HG03342 (cell line): ENCODE data around the gene GOLGA6A.
"Not testable (repeated sequence)": the region's sequence is repeated elsewhere in the genome, so short reads cannot be mapped to it uniquely, and the experiment has no call there.

ENCODE experiments used
- ATAC-seq: cut with Tn5 transposase; IDR thresholded peaks from one replicate; pipeline ENCODE4 v1.9.1; 2021; ENCODE audit warnings: mild to moderate bottlenecking, moderate library complexity; ENCODE audit not compliant: unreplicated experiment

GOLGA6A gene

DNA sequence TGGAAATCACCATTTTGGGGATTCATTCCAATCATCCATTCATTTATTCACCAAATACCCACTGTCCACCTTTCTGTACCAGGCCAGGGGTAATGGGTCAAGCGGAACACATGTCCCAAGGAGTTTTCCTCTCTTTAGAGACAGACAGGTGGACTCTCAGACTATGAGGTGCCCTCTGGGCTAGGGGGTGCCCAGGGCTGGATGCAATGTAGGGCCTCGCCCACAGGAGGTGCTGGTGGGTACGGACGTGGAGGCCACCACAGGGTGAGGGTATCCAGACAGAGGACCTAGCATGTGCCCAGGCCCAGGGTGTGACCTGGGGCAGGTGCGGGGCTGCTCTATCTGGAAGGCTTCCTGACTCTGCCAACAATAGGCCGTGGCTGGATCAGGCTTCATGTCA is 26.3 kb upstream of the GOLGA6A start:
- ATAC-seq = not testable (repeated sequence)

- ATAC-seq = no peak
Observed at GRCh38 chr15:74108111-74108510, 25.8 kb upstream of the GOLGA6A start.

DNA sequence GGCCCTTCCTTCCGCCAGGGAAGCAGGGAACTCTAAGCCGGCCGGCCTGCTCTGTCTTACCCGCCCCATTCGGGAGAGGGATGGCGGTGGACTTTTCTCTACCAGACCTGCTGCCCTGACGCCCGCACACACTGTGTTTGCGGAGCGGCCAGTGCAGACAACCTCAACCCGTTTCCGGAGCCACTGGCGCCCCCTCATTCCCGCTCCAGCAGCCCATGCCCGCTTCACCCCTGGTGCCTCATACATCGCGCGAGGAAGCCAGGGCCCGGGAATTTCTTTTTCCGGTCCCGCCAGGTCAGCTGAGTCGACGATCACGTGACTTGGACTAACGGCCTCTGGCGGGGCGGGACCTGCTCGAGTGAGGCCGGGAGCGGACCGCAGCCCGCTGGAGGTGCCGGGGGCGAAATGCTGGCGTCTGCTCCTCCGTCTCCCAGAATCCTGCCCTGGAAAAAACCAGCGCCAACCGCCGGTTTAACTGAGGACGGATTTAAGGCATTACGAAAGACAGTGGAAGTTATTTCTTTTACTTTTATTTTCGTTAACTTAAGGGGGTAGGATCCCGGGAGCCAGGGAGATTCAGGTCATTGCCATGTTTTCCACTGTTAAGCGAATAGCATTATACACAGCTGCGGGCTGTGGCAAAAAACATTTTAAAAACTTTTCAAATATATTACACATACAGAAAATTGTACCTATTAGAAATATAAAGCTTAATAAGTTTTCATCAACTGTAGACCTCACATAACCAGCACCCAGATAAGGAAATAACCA is 17.8 kb upstream of the GOLGA6A start:
- peak; percentile 89 for ATAC-seq

- not testable (repeated sequence) for ATAC-seq
Observed at GRCh38 chr15:74096753-74097474, 14.6 kb upstream of the GOLGA6A start.

GRCh38 chr15:74095610-74096009 is 13.3 kb upstream of the GOLGA6A start:
- not testable (repeated sequence) for ATAC-seq

GRCh38 chr15:74094567-74094966 is 12.2 kb upstream of the GOLGA6A start:
- not testable (repeated sequence) for ATAC-seq

GRCh38 chr15:74075781-74076180 is 6.6 kb downstream of the GOLGA6A start:
- not testable (repeated sequence) for ATAC-seq

DNA sequence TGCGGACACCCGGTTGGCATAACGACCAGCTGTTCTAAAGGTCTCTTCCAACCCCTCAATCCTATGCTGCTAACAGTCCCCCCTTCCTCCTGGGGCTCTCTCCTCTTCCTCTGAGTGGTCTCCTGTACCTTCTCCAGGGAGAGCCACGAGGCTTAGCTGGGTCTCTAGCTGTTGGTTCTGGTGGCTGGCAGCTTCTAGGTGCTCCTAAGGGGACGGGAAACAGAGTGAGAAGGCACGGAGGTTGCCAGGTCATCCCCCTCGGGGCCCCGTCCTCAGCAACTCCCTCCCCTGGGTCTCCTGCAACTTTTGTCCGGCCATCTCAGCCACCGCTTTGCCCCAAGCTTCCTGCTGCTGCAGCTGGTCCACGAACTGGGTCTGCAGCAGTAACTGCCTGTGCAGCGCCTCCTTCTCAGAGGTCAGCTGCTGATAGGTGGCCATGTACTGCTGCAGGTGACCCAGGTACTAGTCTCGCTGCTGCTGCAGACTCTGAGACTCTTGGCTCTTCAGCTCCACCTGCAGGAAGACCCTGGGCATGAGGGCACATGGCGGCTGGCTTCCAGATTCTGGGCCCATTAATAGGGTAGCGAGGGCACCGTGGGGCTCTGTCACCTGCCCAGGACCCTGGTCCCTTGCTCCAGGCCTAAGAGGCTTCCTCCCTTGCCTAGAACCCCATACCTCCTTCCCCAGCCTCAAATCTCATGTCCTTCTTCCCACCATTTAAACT is 9.6 kb downstream of the GOLGA6A start:
- ATAC-seq = not testable (repeated sequence)

GRCh38 chr15:74072132-74072531 is 10.2 kb downstream of the GOLGA6A start:
- not testable (repeated sequence) for ATAC-seq

- ATAC-seq = not testable (repeated sequence)
Observed at GRCh38 chr15:74071645-74072044, 10.7 kb downstream of the GOLGA6A start.

DNA sequence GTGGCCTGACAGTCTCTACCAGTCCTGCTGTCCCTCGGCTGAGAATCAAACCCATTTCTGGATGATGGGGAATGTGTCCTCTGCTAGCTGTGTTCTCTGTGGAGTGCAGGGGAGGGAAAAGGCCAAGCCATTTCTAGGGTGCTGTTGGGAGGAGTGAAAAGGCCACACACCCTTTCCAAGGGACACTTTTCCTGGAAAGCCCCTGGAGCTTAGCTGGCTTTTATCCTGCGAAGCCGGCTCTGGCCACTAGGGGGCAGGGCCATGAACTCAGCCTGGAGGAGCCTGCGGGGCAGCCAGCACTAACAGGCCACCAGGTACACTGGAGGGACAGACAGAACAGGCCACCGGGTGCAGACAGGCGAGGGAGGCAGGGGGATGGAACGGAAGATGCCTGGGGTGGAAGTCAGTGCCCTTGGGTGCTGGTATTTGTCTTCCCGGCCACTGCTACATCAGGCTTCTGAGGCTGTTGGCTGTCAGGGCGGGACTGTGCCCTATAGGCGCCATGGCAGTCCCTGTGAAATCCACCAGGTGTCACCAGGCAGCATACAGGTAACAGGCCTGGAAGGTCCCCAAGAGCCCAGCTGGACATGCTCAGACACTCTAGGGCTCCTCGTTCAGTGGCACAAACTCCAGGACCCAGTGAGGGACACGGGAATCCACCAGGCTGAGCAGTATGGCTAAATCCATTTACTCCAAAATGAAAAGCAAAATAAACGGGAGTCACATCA is 16.5 kb downstream of the GOLGA6A start:
- not testable (repeated sequence) for ATAC-seq

DNA sequence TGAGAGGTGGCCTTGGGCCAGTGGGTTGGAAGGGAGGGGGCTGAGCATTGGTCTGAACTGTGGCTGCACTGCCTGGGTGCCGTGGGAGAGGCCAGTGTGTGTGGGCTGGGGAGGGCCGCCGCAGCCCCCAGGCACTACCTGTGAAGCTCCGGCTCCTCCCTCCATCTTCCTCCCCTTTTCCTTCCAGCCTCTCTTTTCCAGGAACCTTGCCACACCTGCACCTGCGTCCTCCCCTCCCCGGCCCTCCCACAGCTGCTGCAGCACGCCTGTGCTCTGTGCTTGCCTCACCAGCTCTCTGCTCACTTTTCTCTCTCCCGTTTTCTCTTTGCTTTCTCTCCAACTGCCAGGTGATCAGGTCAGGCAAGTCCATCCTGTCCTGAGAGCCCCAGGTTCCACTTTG is 17.5 kb downstream of the GOLGA6A start:
- not testable (repeated sequence) for ATAC-seq

- not testable (repeated sequence) for ATAC-seq
Observed at GRCh38 chr15:74064183-74064582, 18.2 kb downstream of the GOLGA6A start.

DNA sequence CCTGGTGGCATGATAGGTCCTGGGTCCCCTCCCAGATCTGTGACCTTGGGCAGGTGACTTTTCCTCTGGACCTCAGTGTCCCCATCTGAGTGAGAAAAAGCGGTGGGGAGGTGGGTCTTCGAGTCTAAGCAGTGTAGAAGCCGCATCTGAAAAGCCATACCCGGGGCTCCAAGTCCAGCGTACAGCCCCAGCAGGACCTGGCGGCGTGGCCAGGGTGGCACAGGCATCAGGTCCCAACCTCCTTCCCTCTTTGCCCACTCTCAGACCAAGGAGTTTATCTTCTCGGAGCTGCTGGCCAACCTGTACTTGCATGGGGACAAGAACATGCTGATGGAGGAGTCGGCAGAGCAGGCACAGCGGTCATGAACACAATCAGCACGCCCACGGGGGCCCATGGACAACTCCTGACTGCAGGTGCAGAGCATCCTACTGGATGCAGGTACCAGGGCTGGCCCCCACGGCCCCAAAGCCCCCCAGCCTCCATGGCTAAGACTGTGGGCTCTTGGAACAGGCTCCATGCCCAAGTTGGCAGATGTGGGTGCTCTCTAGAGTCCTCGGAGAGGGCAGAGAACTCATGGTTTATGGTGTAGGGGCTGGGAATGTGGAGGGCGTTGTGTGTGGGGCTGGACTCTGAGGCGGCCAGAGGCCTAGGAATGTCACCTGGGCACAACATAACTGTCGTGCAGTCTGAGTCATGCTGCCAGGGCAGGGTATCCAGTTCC is 18.8 kb downstream of the GOLGA6A start:
- not testable (repeated sequence) for ATAC-seq

- no peak for ATAC-seq
Observed at GRCh38 chr15:74062671-74063070, 19.7 kb downstream of the GOLGA6A start.

DNA sequence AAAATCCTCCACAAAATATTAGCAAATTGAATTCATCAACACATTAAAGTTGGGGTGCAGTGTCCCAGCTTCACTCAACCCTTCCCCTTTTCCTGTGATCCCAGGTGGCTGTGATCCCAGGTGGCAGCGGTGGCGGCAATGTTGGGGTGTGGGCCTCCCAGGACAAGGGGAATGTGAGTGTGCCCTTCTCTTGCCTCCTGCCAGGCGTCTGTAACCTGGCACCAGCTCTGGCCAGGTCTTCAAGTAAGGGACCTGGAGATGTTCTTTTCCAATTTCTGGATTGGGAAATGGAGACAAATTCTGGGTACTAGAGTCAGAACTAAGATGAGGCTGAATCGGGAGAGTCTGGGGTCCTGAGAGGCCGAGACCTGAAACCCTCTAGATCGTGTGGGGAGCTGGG is 20.1 kb downstream of the GOLGA6A start:
- no peak for ATAC-seq

DNA sequence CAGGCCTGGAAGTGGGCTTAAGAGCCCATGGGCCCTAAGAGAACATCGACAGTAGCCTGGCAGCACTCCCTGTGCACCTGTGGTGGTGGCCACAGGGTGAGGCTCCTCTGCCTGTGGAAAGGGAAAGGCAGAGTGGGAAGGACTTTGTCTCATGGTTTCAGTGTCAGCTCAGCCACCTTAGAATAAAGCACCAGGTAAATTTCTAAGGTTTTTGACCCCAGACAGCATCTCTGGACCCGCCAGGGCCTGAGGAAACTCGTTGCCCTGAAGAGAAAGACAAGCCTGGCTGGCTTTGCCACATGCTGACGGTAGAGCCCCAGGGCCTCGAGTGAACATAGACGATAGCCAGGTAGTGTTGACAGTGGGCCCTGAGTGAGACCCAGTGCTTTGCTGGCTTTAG is 22.1 kb downstream of the GOLGA6A start:
- ATAC-seq = no peak

GRCh38 chr15:74059050-74059833 is 23.1 kb downstream of the GOLGA6A start:
- ATAC-seq = not testable (repeated sequence)

- ATAC-seq = not testable (repeated sequence)
Observed at GRCh38 chr15:74056330-74056729, 26.0 kb downstream of the GOLGA6A start.
